HepG2 (cell line): ENCODE measurements around the gene FKBP8. TPM values are rescaled to one million over a fixed set of nuclear protein-coding genes. Genes with fewer than 3 reads are reported as not detected.

Experiments
- AKNA ChIP-seq: sonication (generic); formaldehyde crosslinking; IDR thresholded peaks from 2 replicates; pipeline ENCODE4 v1.4.0; 2020; ENCODE audit warnings: missing genetic modification reagents, borderline replicate concordance
- BHLHE40 ChIP-seq: IDR thresholded peaks from 2 replicates; pipeline ENCODE4 v1.6.1; 2011; ENCODE audit warnings: low read length, improper control_type of control experiment
- DDIT3 ChIP-seq: sonication (generic); formaldehyde crosslinking; IDR thresholded peaks from 2 replicates; pipeline ENCODE4 v1.4.0; 2020; ENCODE audit warnings: mild to moderate bottlenecking, missing genetic modification reagents
- DZIP1 ChIP-seq: sonication (generic); formaldehyde crosslinking; IDR thresholded peaks from 2 replicates; pipeline ENCODE4 v1.5.0; 2020; ENCODE audit warnings: mild to moderate bottlenecking, missing genetic modification reagents
- EEA1 ChIP-seq: sonication (generic); formaldehyde crosslinking; IDR thresholded peaks from 2 replicates; pipeline ENCODE4 v1.5.1; 2020; ENCODE audit warnings: mild to moderate bottlenecking, missing genetic modification reagents, borderline replicate concordance
- KDM6A ChIP-seq: IDR thresholded peaks from 2 replicates; pipeline ENCODE4 v1.6.1; 2016; ENCODE audit warnings: low read depth
- KLF16 ChIP-seq, 2 experiments: sonication (generic) in 1 of 2; formaldehyde crosslinking in 1 of 2; IDR thresholded peaks; 2 replicates each; pipeline versions ENCODE4 v1.6.1 to v1.8.0; 2016 to 2023; ENCODE audit warnings: missing genetic modification reagents in 2 of 2, missing compliant biosample characterization in 1 of 2
- PAWR ChIP-seq: sonication (generic); formaldehyde crosslinking; IDR thresholded peaks from 2 replicates; pipeline ENCODE4 v1.4.0; 2020; ENCODE audit warnings: missing genetic modification reagents, mild to moderate bottlenecking, borderline replicate concordance
- THAP8 ChIP-seq: sonication (generic); formaldehyde crosslinking; IDR thresholded peaks from 2 replicates; pipeline ENCODE4 v1.5.1; 2020; ENCODE audit warnings: missing genetic modification reagents, mild to moderate bottlenecking, borderline replicate concordance
- ZBTB2 ChIP-seq: sonication (generic); formaldehyde crosslinking; IDR thresholded peaks from 2 replicates; pipeline ENCODE4 v1.8.0; 2022; ENCODE audit warnings: low read depth, missing genetic modification reagents
- ZFP36L1 ChIP-seq: sonication (generic); formaldehyde crosslinking; IDR thresholded peaks from 2 replicates; pipeline ENCODE4 v1.8.0; 2022; ENCODE audit warnings: mild to moderate bottlenecking, missing genetic modification reagents, moderate library complexity
- ZFP36L2 ChIP-seq: sonication (generic); formaldehyde crosslinking; IDR thresholded peaks from 2 replicates; pipeline ENCODE4 v1.4.0; 2020; ENCODE audit warnings: missing genetic modification reagents
- ZNF335 ChIP-seq: sonication (generic); formaldehyde crosslinking; IDR thresholded peaks from 2 replicates; pipeline ENCODE4 v1.4.0; 2020; ENCODE audit warnings: missing genetic modification reagents
- ZNF446 ChIP-seq: sonication (generic); formaldehyde crosslinking; IDR thresholded peaks from 2 replicates; pipeline ENCODE4 v1.5.0; 2020; ENCODE audit warnings: mild to moderate bottlenecking, missing genetic modification reagents
- ZNF704 ChIP-seq: sonication (generic); formaldehyde crosslinking; IDR thresholded peaks from 2 replicates; pipeline ENCODE4 v1.8.1; 2023; ENCODE audit warnings: mild to moderate bottlenecking, inconsistent platforms, moderate library complexity, missing genetic modification reagents, borderline replicate concordance
- polyA plus RNA-seq, 8 experiments: library from polyadenylated mRNA; depleted of rRNA in 3 of 8; stranded (reverse) in 7 of 8; unstranded in 1 of 8; fragments of >200 nt; fragmentation: Illumina TruSeq in 4 of 8; extraction: Trizol in 4 of 8; gene quantifications; 2 replicates each; pipeline versions ENCODE4 v1.2.1 to v1.2.3, GENCODE V29; 2011 to 2016; ENCODE audit warnings: low read depth in 4 of 8, missing spikeins in 1 of 8, mixed read lengths in 1 of 8; ENCODE audit not compliant: insufficient read depth in 1 of 8
- total RNA-seq, 5 experiments: library from RNA; depleted of rRNA; stranded (reverse); fragments of >200 nt; fragmentation: Illumina TruSeq; extraction: Trizol; gene quantifications; 2 replicates each; pipeline ENCODE4 v1.2.3, GENCODE V29; 2016; ENCODE audit warnings: low read depth in 1 of 5

FKBP8 gene
- total and polyA plus RNA-seq, 2 of the 13 experiments (the other 11 are each of a cell fraction or from before 2014, with no cell fraction given), result 81.7 to 93.9 TPM

GRCh38 chr19:18590273-18591272 lies 47.2 kb upstream of the FKBP8 start (continued):
- TF ChIP-seq AKNA (CRISPR knock-in tag), result no peak
- TF ChIP-seq ZNF704 (CRISPR knock-in tag), result no peak
- no peak for TF ChIP-seq DDIT3 (CRISPR knock-in tag)
- no peak for TF ChIP-seq DZIP1 (CRISPR knock-in tag)
- no peak for TF ChIP-seq THAP8 (CRISPR knock-in tag)
- TF ChIP-seq ZNF446 (CRISPR knock-in tag), result no peak
- TF ChIP-seq EEA1 (CRISPR knock-in tag), result no peak
- no peak for TF ChIP-seq ZBTB2
- TF ChIP-seq KLF16 (CRISPR knock-in tag; IDR thresholded peaks at IDR 0.05), result no peak
- no peak for TF ChIP-seq BHLHE40
- no peak for TF ChIP-seq ZNF335 (CRISPR knock-in tag)
- TF ChIP-seq ZFP36L1 (CRISPR knock-in tag), result no peak
- TF ChIP-seq PAWR (CRISPR knock-in tag), result no peak
- TF ChIP-seq ZFP36L2 (CRISPR knock-in tag), result no peak
- no peak for TF ChIP-seq KDM6A (CRISPR knock-in tag)
